K562 (cell line): ENCODE results near the gene NKX6-2. TPM values are rescaled to one million over a fixed set of nuclear protein-coding genes. Genes with fewer than 3 reads are reported as not detected.
A peak's percentile ranks its signal among the peaks of the same experiment; 100 is the strongest.

Experiments used
- ATAC-seq: fragments of 200-7000 bp; cut with Tn5 transposase; 3 replicates; pipeline ENCODE4 v1.9.1; 2020; ENCODE audit warnings: moderate library complexity
- BruUV-seq: library from RNA; stranded (reverse); fragments of 400-500 nt; replicated peaks from 2 replicates; lab custom pipeline; 2021; lab: Mats Ljungman, UMichigan
- CTCF ChIA-PET: fragments of 300-600 bp; formaldehyde crosslinking; extraction: SDS; loops from one replicate; lab custom pipeline; 2021; ENCODE audit warnings: low intra/inter-chr PET ratio; lab: Yijun Ruan, JAX
- POLR2A ChIA-PET: fragments of 300-600, 350-650 bp; sonication (Branson Sonifier 250); formaldehyde crosslinking; extraction: SDS; loops from one replicate; lab custom pipeline; 2021; ENCODE audit warnings: antibody characterized with exemption, inconsistent platforms; lab: Yijun Ruan, JAX
- DNase-seq, 4 experiments: peaks; one replicate each; pipeline versions ENCODE4 v3.0.0 to v3.0.0-alpha.2; 2011 to 2018; ENCODE audit warnings: low spot score in 3 of 4, mixed read lengths in 3 of 4; ENCODE audit errors: extremely low read depth in 1 of 4
- FAIRE-seq: peaks from 2 replicates; lab custom pipeline; 2011; peaks lifted over from hg19 to GRCh38; lab: Jason Lieb, UNC
- H2AFZ ChIP-seq: 2 replicates; pipeline ENCODE4 v1.6.0; 2011; ENCODE audit warnings: low read depth, low read length, control low read depth, inconsistent platforms
- H3K27ac ChIP-seq: fragments of 200-600 bp; 3 replicates; pipeline ENCODE4 v1.8.0; 2011; ENCODE audit warnings: low read depth, mild to moderate bottlenecking, control low read depth, inconsistent platforms, low read length, moderate library complexity, mixed read lengths; ENCODE audit errors: extremely low read depth
- H3K27me3 ChIP-seq, 2 experiments: fragments of 300-600 bp in 1 of 2; 2 replicates in 1 of 2; 3 replicates in 1 of 2; pipeline versions ENCODE4 v1.6.0 to v1.8.0; 2011; ENCODE audit warnings: inconsistent platforms in 2 of 2, low read length in 2 of 2, mild to moderate bottlenecking in 1 of 2, mixed read lengths in 1 of 2, moderate library complexity in 1 of 2; ENCODE audit not compliant: control insufficient read depth in 2 of 2, insufficient read depth in 2 of 2
- H3K36me3 ChIP-seq: fragments of 300-600 bp; 3 replicates; pipeline ENCODE4 v1.8.0; 2011; ENCODE audit warnings: mild to moderate bottlenecking, low read length, inconsistent platforms; ENCODE audit not compliant: control insufficient read depth, insufficient read depth
- H3K4me1 ChIP-seq, 2 experiments: fragments of 200-600 bp in 1 of 2; replicated peaks in 1 of 2; 2 replicates in 1 of 2; 3 replicates in 1 of 2; pipeline versions ENCODE4 v1.5.1 to v1.8.0; 2011; ENCODE audit warnings: inconsistent platforms in 2 of 2, low read length in 2 of 2, mild to moderate bottlenecking in 1 of 2, mixed read lengths in 1 of 2, moderate library complexity in 1 of 2; ENCODE audit not compliant: control insufficient read depth in 2 of 2, insufficient read depth in 2 of 2
- H3K4me2 ChIP-seq: 2 replicates; pipeline ENCODE4 v1.6.1; 2011; ENCODE audit warnings: low read length, control low read depth, inconsistent platforms, mixed read lengths; ENCODE audit not compliant: insufficient read depth
- H3K4me3 ChIP-seq: fragments of 200-600 bp; sonication (generic), shearing (Covaris generic); 2 replicates; pipeline ENCODE4 v1.5.1; 2016; ENCODE audit warnings: control low read depth, inconsistent platforms
- H3K79me2 ChIP-seq: fragments of 200-600 bp; 3 replicates; pipeline ENCODE4 v1.8.0; 2011; ENCODE audit warnings: low read length, inconsistent platforms; ENCODE audit not compliant: control insufficient read depth, insufficient read depth
- H3K9ac ChIP-seq, 2 experiments: 2 replicates each; pipeline versions ENCODE4 v1.6.0 to v1.6.1; 2011; ENCODE audit warnings: low read depth in 2 of 2, low read length in 2 of 2, control low read depth in 1 of 2, inconsistent platforms in 1 of 2, mild to moderate bottlenecking in 1 of 2, mixed read lengths in 1 of 2; ENCODE audit not compliant: insufficient read depth in 1 of 2
- H3K9me1 ChIP-seq: one replicate; pipeline ENCODE4 v1.6.0; 2011; ENCODE audit warnings: inconsistent platforms, mild to moderate bottlenecking, low read length, moderate library complexity; ENCODE audit not compliant: control insufficient read depth, insufficient read depth
- H3K9me3 ChIP-seq: replicated peaks from 2 replicates; pipeline ENCODE4 v1.5.1; 2011; ENCODE audit warnings: low read depth, low read length, inconsistent platforms; ENCODE audit not compliant: control insufficient read depth, insufficient read depth
- H4K20me1 ChIP-seq: replicated peaks from 2 replicates; pipeline ENCODE4 v1.6.1; 2011; ENCODE audit warnings: low read length, inconsistent platforms, mixed read lengths; ENCODE audit not compliant: control insufficient read depth, insufficient read depth
- C11orf30 ChIP-seq: fragments of 450-650 bp; IDR thresholded peaks from 2 replicates; pipeline ENCODE4 v1.6.1; 2016; ENCODE audit warnings: low read depth, mild to moderate bottlenecking
- CHD4 ChIP-seq: fragments of 200-600 bp; sonication (generic); IDR thresholded peaks from 3 replicates; pipeline ENCODE4 v1.6.1; 2012; ENCODE audit warnings: low read depth, mild to moderate bottlenecking, mixed read lengths, low read length, inconsistent platforms; ENCODE audit not compliant: insufficient read depth, insufficient replicate concordance, poor library complexity, severe bottlenecking
- FOXA3 ChIP-seq, 2 experiments: fragments of 450-650 bp in 1 of 2; sonication (generic) in 1 of 2; formaldehyde crosslinking; IDR thresholded peaks in 1 of 2; conservative IDR thresholded peaks in 1 of 2; 2 replicates each; pipeline versions ENCODE4 v1.4.0 to v1.8.0; 2020 to 2022; ENCODE audit warnings: mild to moderate bottlenecking in 2 of 2, missing genetic modification reagents in 1 of 2
- FOXM1 ChIP-seq, 2 experiments: fragments of 450-650 bp in 1 of 2; sonication (generic) in 1 of 2; formaldehyde crosslinking in 1 of 2; IDR thresholded peaks; 2 replicates each; pipeline versions ENCODE4 v1.6.1 to v1.9.0; 2017 to 2022; ENCODE audit warnings: low read depth in 2 of 2, mild to moderate bottlenecking in 2 of 2, missing genetic modification reagents in 1 of 2, moderate library complexity in 1 of 2
- WHSC1 ChIP-seq: IDR thresholded peaks from one replicate; pipeline ENCODE4 v1.6.1; 2012; ENCODE audit warnings: low read length, control low read depth, inconsistent platforms
- ZNF778 ChIP-seq: fragments of 450-650 bp; formaldehyde crosslinking; IDR thresholded peaks from 2 replicates; pipeline ENCODE4 v1.4.0; 2020; ENCODE audit warnings: mild to moderate bottlenecking, moderate library complexity
- WGBS: fragments of 100-300 bp; shearing (Covaris generic); methylation state at CpG from one replicate; pipeline ENCODE4 v1.1.6; 2016; ENCODE audit warnings: low coverage, mixed read lengths; ENCODE audit not compliant: insufficient coverage; ENCODE audit errors: missing lambda C conversion rate; 5-methylcytosine and 5-hydroxymethylcytosine counted together
- in situ Hi-C: fragments of 300-500 bp; cut with MboI; formaldehyde crosslinking; loops from 4 replicates; pipeline ENCODE4 v1.15.0; 2018; ENCODE audit warnings: inconsistent platforms, mixed read lengths
- intact Hi-C: fragments of 100-400 bp; cut with micrococcal nuclease; formaldehyde crosslinking; loops from 2 replicates; pipeline ENCODE4 v1.14.2; 2022
- polyA plus RNA-seq, 8 experiments: library from polyadenylated mRNA; depleted of rRNA in 4 of 8; stranded (reverse) in 5 of 8; unstranded in 3 of 8; fragments of >200 nt; fragmentation: Nextera tagmentation in 2 of 8; fragmentation: Illumina TruSeq in 1 of 8; extraction: Ambion mirVana in 2 of 8; extraction: Trizol in 1 of 8; gene quantifications; 2 replicates each; pipeline versions ENCODE4 v1.2.1 to v1.2.3, GENCODE V29; 2011 to 2014; ENCODE audit warnings: inconsistent platforms in 1 of 8, missing spikeins in 1 of 8
- total RNA-seq, 7 experiments: library from RNA; depleted of rRNA in 6 of 7; stranded (reverse); fragments of >200 nt in 6 of 7; fragmentation: Illumina TruSeq in 2 of 7; extraction: Trizol in 2 of 7; gene quantifications; 2 replicates each; pipeline versions ENCODE4 v1.2.1 to v1.2.3, GENCODE V29; 2011 to 2021; ENCODE audit warnings: low replicate concordance in 1 of 7
- TF ChIP-seq, protein P1 (sequence below): fragments of 450-650 bp; IDR thresholded peaks from 2 replicates; pipeline ENCODE4 v1.6.1; 2018; ENCODE audit not compliant: partially characterized antibody

NKX6-2 gene
- total and polyA plus RNA-seq, 9 of the 15 experiments (the other 6 are each of a cell fraction or from before 2014, with no cell fraction given) = 1.0 to 1.6 TPM; not detected in 7

DNA sequence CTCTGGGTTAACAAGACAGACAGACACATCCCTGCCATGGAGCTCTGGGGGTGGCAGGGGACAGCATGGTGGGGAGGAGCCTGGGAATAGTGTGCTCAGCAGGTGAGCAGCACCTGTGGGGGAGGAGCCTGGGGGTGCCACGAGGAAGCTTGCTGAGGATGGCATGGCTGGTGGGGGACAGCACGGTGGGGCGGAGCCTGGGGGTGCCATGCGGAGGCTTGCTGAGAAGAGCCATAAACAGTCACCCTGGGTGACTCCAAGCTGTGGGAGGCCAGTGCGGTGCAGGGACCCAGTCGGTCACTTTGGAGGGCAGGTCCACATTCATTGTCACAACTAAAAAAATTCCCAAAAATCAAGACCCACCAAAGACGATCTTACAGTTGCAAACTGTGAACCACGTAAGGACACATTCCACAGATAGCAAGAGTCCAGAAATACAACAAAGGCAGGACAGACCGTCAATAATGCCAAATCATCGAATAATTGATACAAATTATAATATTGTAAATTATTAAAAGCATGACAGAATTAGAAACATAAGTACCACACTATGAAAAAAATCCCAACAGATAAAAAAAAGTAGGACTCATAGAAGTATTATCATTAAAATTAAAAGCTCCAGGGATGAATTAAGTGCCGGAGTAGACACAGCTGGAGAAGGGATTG is 24.4 kb downstream of the NKX6-2 start:
- H3K27me3 ChIP-seq = no peaks in the 10 kb centered on the region
- no peak overlapping the region for H3K9ac ChIP-seq
- H2AFZ ChIP-seq = no peak overlapping the region
- no peaks in the 10 kb centered on the region for H3K9me1 ChIP-seq
- TF ChIP-seq C11orf30 = peak; percentile 19; the same call in 1 of the 2 replicates
- TF ChIP-seq WHSC1 = no peak
- 92% methylated on average over 9 of the region's 11 CpGs for WGBS
- FAIRE-seq = no peak
- DNase-seq = no peak
- H3K79me2 ChIP-seq = no peaks in the 10 kb centered on the region
- no peak for ATAC-seq
- H3K4me2 ChIP-seq = no peak overlapping the region
- POLR2A ChIA-PET = no interaction called here
- BruUV-seq = no TSS peak
- H3K9me3 ChIP-seq = no peaks in the 10 kb centered on the region
- no peak overlapping the region for H3K4me3 ChIP-seq
- H3K27ac ChIP-seq = no peak overlapping the region
- no peaks in the 10 kb centered on the region for H3K4me1 ChIP-seq
- H3K36me3 ChIP-seq = no peaks in the 10 kb centered on the region
- no peaks in the 10 kb centered on the region for H4K20me1 ChIP-seq
- in situ Hi-C loops (no loop called here), intact Hi-C loops (no loop called here)
- CTCF ChIA-PET = no interaction called here

DNA sequence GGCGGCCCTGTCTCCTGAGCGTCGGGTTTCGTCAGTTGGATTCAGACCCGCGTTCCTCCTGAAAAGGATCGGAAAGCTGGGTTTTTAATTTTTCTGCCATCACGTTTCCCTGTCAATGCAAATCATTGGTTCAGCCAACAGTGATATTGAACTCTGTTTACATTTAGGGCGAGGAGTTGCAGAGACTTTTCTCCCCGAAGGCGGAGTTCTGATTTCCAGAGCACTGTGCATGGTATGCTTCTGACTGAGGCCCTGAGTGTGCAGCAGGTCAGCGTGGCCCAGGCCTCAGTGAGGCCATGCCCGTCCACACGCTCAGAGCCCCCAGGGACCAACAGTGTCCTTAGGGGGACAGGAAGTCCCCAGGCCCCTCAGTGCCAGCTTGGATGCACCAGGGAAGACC is 27.1 kb downstream of the NKX6-2 start:
- TF ChIP-seq, protein P1, sequence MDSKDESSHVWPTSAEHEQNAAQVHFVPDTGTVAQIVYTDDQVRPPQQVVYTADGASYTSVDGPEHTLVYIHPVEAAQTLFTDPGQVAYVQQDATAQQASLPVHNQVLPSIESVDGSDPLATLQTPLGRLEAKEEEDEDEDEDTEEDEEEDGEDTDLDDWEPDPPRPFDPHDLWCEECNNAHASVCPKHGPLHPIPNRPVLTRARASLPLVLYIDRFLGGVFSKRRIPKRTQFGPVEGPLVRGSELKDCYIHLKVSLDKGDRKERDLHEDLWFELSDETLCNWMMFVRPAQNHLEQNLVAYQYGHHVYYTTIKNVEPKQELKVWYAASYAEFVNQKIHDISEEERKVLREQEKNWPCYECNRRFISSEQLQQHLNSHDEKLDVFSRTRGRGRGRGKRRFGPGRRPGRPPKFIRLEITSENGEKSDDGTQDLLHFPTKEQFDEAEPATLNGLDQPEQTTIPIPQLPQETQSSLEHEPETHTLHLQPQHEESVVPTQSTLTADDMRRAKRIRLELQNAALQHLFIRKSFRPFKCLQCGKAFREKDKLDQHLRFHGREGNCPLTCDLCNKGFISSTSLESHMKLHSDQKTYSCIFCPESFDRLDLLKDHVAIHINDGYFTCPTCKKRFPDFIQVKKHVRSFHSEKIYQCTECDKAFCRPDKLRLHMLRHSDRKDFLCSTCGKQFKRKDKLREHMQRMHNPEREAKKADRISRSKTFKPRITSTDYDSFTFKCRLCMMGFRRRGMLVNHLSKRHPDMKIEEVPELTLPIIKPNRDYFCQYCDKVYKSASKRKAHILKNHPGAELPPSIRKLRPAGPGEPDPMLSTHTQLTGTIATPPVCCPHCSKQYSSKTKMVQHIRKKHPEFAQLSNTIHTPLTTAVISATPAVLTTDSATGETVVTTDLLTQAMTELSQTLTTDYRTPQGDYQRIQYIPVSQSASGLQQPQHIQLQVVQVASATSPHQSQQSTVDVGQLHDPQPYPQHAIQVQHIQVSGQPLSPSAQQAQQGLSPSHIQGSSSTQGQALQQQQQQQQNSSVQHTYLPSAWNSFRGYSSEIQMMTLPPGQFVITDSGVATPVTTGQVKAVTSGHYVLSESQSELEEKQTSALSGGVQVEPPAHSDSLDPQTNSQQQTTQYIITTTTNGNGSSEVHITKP = no peak
- TF ChIP-seq ZNF778 (CRISPR knock-in tag) (no peak), FOXA3 (CRISPR knock-in tag; conservative IDR thresholded peaks at IDR 0.05 in 1 of 2, IDR thresholded peaks at IDR 0.05 in 1 of 2) (no peak), CHD4 (no peak), FOXM1 (IDR thresholded peaks at IDR 0.05; ENCODE audit: low read depth) (no peak), FOXM1 (CRISPR knock-in tag; IDR thresholded peaks at IDR 0.05; ENCODE audit: low read depth) (no peak)
- ATAC-seq (no peak), FAIRE-seq (no peak), DNase-seq (no peak)
- no peaks in the 10 kb centered on the region; the same call in 1 of the 2 replicates for H3K9me3 ChIP-seq
- BruUV-seq = no TSS peak
- H3K9ac ChIP-seq = no peak overlapping the region
- ChIA-PET POLR2A (no interaction called here), CTCF (no interaction called here)
- H3K27me3 ChIP-seq = no peaks in the 10 kb centered on the region
- H4K20me1 ChIP-seq = no peaks in the 10 kb centered on the region
- H3K4me1 ChIP-seq = no peaks in the 10 kb centered on the region
- no peak overlapping the region for H2AFZ ChIP-seq
- no peak overlapping the region for H3K4me2 ChIP-seq
- intact Hi-C loops (no loop called here), in situ Hi-C loops (no loop called here)
- no peak overlapping the region for H3K4me3 ChIP-seq
- no peak overlapping the region for H3K27ac ChIP-seq
- 92% methylated on average over 11 of the region's 14 CpGs for WGBS
- no peaks in the 10 kb centered on the region for H3K9me1 ChIP-seq
- H3K79me2 ChIP-seq = no peaks in the 10 kb centered on the region
- H3K36me3 ChIP-seq = no peaks in the 10 kb centered on the region
